HepG2 (cell line): Measurements from ENCODE around the gene WDR35. TPM values are rescaled to one million over a fixed set of nuclear protein-coding genes. Genes with fewer than 3 reads are reported as not detected.
A peak's percentile ranks its signal among the peaks of the same experiment; 100 is the strongest.

ENCODE experiments used
- ARID2 ChIP-seq: sonication (generic); formaldehyde crosslinking; IDR thresholded peaks from 2 replicates; pipeline ENCODE4 v1.8.1; 2022; ENCODE audit warnings: mild to moderate bottlenecking, missing genetic modification reagents, borderline replicate concordance
- GATAD2A ChIP-seq: IDR thresholded peaks from 2 replicates; pipeline ENCODE4 v1.6.1; 2016
- NPAS2 ChIP-seq: sonication (generic); formaldehyde crosslinking; IDR thresholded peaks from 2 replicates; pipeline ENCODE4 v1.8.0; 2022; ENCODE audit warnings: mild to moderate bottlenecking, missing genetic modification reagents, borderline replicate concordance
- NR2F2 ChIP-seq: IDR thresholded peaks from 2 replicates; pipeline ENCODE4 v1.6.1; 2012; ENCODE audit warnings: low read depth, inconsistent platforms, borderline replicate concordance
- RCOR2 ChIP-seq: IDR thresholded peaks from 2 replicates; pipeline ENCODE4 v1.6.1; 2016; ENCODE audit warnings: missing biosample characterization, missing genetic modification reagents
- RORA ChIP-seq: sonication (generic); formaldehyde crosslinking; IDR thresholded peaks from 2 replicates; pipeline ENCODE4 v1.5.0; 2020; ENCODE audit warnings: mild to moderate bottlenecking, missing genetic modification reagents, moderate library complexity
- SMARCC2 ChIP-seq: fragments of 450-650 bp; IDR thresholded peaks from 2 replicates; pipeline ENCODE4 v1.6.1; 2017; ENCODE audit warnings: antibody characterized with exemption, mild to moderate bottlenecking
- SNAPC2 ChIP-seq: sonication (generic); formaldehyde crosslinking; IDR thresholded peaks from 2 replicates; pipeline ENCODE4 v1.8.1; 2022; ENCODE audit warnings: mild to moderate bottlenecking, missing genetic modification reagents
- TSC22D2 ChIP-seq: sonication (generic); formaldehyde crosslinking; IDR thresholded peaks from 2 replicates; pipeline ENCODE4 v1.5.1; 2020; ENCODE audit warnings: missing genetic modification reagents, mild to moderate bottlenecking, borderline replicate concordance
- ZKSCAN8 ChIP-seq: IDR thresholded peaks from 2 replicates; pipeline ENCODE4 v1.6.1; 2016; ENCODE audit warnings: borderline replicate concordance, missing genetic modification reagents, missing compliant biosample characterization
- ZNF10 ChIP-seq: sonication (generic); formaldehyde crosslinking; IDR thresholded peaks from 2 replicates; pipeline ENCODE4 v1.4.0; 2020; ENCODE audit warnings: mild to moderate bottlenecking, low read depth, missing genetic modification reagents, borderline replicate concordance
- ZNF12 ChIP-seq: sonication (generic); formaldehyde crosslinking; IDR thresholded peaks from 2 replicates; pipeline ENCODE4 v1.5.0; 2020; ENCODE audit warnings: missing genetic modification reagents
- ZNF160 ChIP-seq: sonication (generic); formaldehyde crosslinking; IDR thresholded peaks from 2 replicates; pipeline ENCODE4 v1.8.0; 2022; ENCODE audit warnings: mild to moderate bottlenecking, inconsistent platforms, missing genetic modification reagents
- ZNF609 ChIP-seq: sonication (generic); formaldehyde crosslinking; IDR thresholded peaks from 2 replicates; pipeline ENCODE4 v1.4.0; 2020; ENCODE audit warnings: mild to moderate bottlenecking, missing genetic modification reagents, borderline replicate concordance
- ZNF629 ChIP-seq: sonication (generic); formaldehyde crosslinking; conservative IDR thresholded peaks from 2 replicates; pipeline ENCODE4 v1.5.0; 2020; ENCODE audit warnings: missing genetic modification reagents
- ZNF7 ChIP-seq: IDR thresholded peaks from 2 replicates; pipeline ENCODE4 v1.6.1; 2016; ENCODE audit warnings: missing biosample characterization, missing genetic modification reagents
- polyA plus RNA-seq, 8 experiments: library from polyadenylated mRNA; depleted of rRNA in 3 of 8; stranded (reverse) in 7 of 8; unstranded in 1 of 8; fragments of >200 nt; fragmentation: Illumina TruSeq in 4 of 8; extraction: Trizol in 4 of 8; gene quantifications; 2 replicates each; pipeline versions ENCODE4 v1.2.1 to v1.2.3, GENCODE V29; 2011 to 2016; ENCODE audit warnings: low read depth in 4 of 8, missing spikeins in 1 of 8, mixed read lengths in 1 of 8; ENCODE audit not compliant: insufficient read depth in 1 of 8
- total RNA-seq, 5 experiments: library from RNA; depleted of rRNA; stranded (reverse); fragments of >200 nt; fragmentation: Illumina TruSeq; extraction: Trizol; gene quantifications; 2 replicates each; pipeline ENCODE4 v1.2.3, GENCODE V29; 2016; ENCODE audit warnings: low read depth in 1 of 5
- TF ChIP-seq, protein P1 (sequence below): sonication (generic); formaldehyde crosslinking; IDR thresholded peaks from 2 replicates; pipeline ENCODE4 v1.4.0; 2020; ENCODE audit warnings: mild to moderate bottlenecking, missing genetic modification reagents
- TF ChIP-seq, protein P2 (sequence below): sonication (generic); formaldehyde crosslinking; IDR thresholded peaks from 2 replicates; pipeline ENCODE4 v1.4.0; 2020; ENCODE audit warnings: missing genetic modification reagents
- TF ChIP-seq, protein P3 (sequence below): IDR thresholded peaks from 2 replicates; pipeline ENCODE4 v1.6.1; 2016; ENCODE audit warnings: low read depth, borderline replicate concordance

Gene WDR35
- total and polyA plus RNA-seq, 2 of the 13 experiments (the other 11 are each of a cell fraction or from before 2014, with no cell fraction given) = 11.1 to 19.6 TPM

DNA sequence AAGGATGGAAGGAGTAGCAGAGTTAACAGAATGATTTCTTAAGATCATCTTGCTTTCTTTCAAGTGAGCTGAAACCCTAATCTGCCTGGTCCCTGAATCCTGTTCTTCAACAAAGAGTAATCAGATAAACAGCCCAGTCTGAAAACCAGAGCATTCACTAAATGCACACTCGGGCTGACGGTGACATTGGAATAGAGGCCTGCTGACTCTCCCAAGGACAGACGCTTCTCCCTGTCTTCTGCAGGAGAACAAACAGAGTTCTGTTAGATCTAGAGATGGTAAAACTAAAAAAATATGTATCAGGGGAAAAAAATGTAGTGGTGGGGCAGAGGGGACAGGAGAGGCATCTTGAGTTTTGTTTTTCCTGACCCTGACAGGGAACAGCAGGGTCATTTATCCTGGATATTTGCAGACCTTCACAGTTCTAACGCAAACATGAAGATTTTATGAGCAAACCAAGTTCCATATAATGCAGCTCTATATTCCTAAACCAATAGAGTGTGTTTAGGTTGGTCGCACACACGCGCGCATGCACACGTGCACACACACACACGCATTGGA is 15.2 kb upstream of the WDR35 start (continued):
- TF ChIP-seq ZNF609 (peak; percentile 31; the same call in 1 of the 2 replicates), RCOR2 (CRISPR knock-in tag) (peak; percentile 73), RORA (CRISPR knock-in tag) (no peak), ZNF629 (CRISPR knock-in tag) (no peak), NPAS2 (no peak), SMARCC2 (no peak), TSC22D2 (0 out of 2 replicates have a peak, but pooled peaks have one; percentile 15), ARID2 (no peak), GATAD2A (CRISPR knock-in tag) (peak; percentile 74), ZNF12 (CRISPR knock-in tag) (peak; percentile 25; the same call in 1 of the 2 replicates), ZNF10 (no peak), SNAPC2 (CRISPR knock-in tag) (no peak; the same call in 1 of the 2 replicates), ZKSCAN8 (CRISPR knock-in tag) (0 out of 2 replicates have a peak, but pooled peaks have one; percentile 20), NR2F2 (peak; percentile 46; the same call in 1 of the 2 replicates), ZNF160 (CRISPR knock-in tag) (no peak), ZNF7 (CRISPR knock-in tag) (no peak)
- TF ChIP-seq, protein P1, sequence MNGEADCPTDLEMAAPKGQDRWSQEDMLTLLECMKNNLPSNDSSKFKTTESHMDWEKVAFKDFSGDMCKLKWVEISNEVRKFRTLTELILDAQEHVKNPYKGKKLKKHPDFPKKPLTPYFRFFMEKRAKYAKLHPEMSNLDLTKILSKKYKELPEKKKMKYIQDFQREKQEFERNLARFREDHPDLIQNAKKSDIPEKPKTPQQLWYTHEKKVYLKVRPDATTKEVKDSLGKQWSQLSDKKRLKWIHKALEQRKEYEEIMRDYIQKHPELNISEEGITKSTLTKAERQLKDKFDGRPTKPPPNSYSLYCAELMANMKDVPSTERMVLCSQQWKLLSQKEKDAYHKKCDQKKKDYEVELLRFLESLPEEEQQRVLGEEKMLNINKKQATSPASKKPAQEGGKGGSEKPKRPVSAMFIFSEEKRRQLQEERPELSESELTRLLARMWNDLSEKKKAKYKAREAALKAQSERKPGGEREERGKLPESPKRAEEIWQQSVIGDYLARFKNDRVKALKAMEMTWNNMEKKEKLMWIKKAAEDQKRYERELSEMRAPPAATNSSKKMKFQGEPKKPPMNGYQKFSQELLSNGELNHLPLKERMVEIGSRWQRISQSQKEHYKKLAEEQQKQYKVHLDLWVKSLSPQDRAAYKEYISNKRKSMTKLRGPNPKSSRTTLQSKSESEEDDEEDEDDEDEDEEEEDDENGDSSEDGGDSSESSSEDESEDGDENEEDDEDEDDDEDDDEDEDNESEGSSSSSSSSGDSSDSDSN (CRISPR knock-in tag) = peak; percentile 26; the same call in 1 of the 2 replicates
- TF ChIP-seq, protein P2, sequence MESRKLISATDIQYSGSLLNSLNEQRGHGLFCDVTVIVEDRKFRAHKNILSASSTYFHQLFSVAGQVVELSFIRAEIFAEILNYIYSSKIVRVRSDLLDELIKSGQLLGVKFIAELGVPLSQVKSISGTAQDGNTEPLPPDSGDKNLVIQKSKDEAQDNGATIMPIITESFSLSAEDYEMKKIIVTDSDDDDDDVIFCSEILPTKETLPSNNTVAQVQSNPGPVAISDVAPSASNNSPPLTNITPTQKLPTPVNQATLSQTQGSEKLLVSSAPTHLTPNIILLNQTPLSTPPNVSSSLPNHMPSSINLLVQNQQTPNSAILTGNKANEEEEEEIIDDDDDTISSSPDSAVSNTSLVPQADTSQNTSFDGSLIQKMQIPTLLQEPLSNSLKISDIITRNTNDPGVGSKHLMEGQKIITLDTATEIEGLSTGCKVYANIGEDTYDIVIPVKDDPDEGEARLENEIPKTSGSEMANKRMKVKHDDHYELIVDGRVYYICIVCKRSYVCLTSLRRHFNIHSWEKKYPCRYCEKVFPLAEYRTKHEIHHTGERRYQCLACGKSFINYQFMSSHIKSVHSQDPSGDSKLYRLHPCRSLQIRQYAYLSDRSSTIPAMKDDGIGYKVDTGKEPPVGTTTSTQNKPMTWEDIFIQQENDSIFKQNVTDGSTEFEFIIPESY = peak; percentile 55; the same call in 1 of the 2 replicates
- TF ChIP-seq, protein P3, sequence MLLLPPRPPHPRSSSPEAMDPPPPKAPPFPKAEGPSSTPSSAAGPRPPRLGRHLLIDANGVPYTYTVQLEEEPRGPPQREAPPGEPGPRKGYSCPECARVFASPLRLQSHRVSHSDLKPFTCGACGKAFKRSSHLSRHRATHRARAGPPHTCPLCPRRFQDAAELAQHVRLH (CRISPR knock-in tag) = 0 out of 2 replicates have a peak, but pooled peaks have one; percentile 21
